Progenitor cell of endocrine pancreas (in vitro differentiated cells): ENCODE data around the gene RNF182. TPM values are rescaled to one million over a fixed set of nuclear protein-coding genes. Genes with fewer than 3 reads are reported as not detected.
"Not testable (repeated sequence)": the region's sequence is repeated elsewhere in the genome, so short reads cannot be mapped to it uniquely, and the experiment has no call there.

Experiments
- DNase-seq: peaks from one replicate; pipeline ENCODE4 v3.0.0; 2021; ENCODE audit warnings: low spot score; ENCODE audit not compliant: unreplicated experiment
- H3K27ac Mint-ChIP-seq: 2 replicates; pipeline ENCODE4 v1.8.0; 2021; ENCODE audit warnings: mild to moderate bottlenecking, moderate library complexity, mixed read lengths
- H3K27me3 Mint-ChIP-seq: 2 replicates; pipeline ENCODE4 v1.8.0; 2021; ENCODE audit warnings: mixed read lengths
- H3K36me3 Mint-ChIP-seq: 2 replicates; pipeline ENCODE4 v1.8.0; 2022; ENCODE audit warnings: mixed read lengths; ENCODE audit not compliant: insufficient read depth
- H3K4me1 Mint-ChIP-seq: 2 replicates; pipeline ENCODE4 v1.8.0; 2021; ENCODE audit warnings: low read depth, mixed read lengths
- H3K4me3 Mint-ChIP-seq: 2 replicates; pipeline ENCODE4 v1.8.0; 2021; ENCODE audit warnings: low read depth, mild to moderate bottlenecking, moderate library complexity, mixed read lengths
- H3K9me3 Mint-ChIP-seq: 2 replicates; pipeline ENCODE4 v1.8.0; 2021; ENCODE audit warnings: low read depth, mixed read lengths
- CTCF ChIP-seq: fragments of 200-600 bp; sonication (generic); IDR thresholded peaks from one replicate; pipeline ENCODE4 v1.5.0; 2021; ENCODE audit warnings: antibody characterized with exemption, mild to moderate bottlenecking; ENCODE audit not compliant: unreplicated experiment
- total RNA-seq: library from RNA; stranded (reverse); gene quantifications from 2 replicates; pipeline ENCODE4 v1.2.1, GENCODE V29; 2021

Gene RNF182
- total RNA-seq, 1 donor from 2014 or later, result 1.9 TPM

GRCh38 chr6:14012313-14013030 is 87.7 kb downstream of the RNF182 start:
- no peak for DNase-seq
- peaks cover 10% of the 10 kb centered on the region for H3K4me1 Mint-ChIP-seq
- H3K27ac Mint-ChIP-seq, result no peak overlapping the region
- H3K36me3 Mint-ChIP-seq, result no peaks in the 10 kb centered on the region
- no peak overlapping the region for H3K4me3 Mint-ChIP-seq
- TF ChIP-seq CTCF, result no peak
- H3K27me3 Mint-ChIP-seq, result peaks cover 36% of the 10 kb centered on the region
- H3K9me3 Mint-ChIP-seq, result no peaks in the 10 kb centered on the region

- Mint-ChIP-seq H3K9me3 (peaks cover 8% of the 10 kb centered on the region), H3K27ac (no peak overlapping the region), H3K36me3 (no peaks in the 10 kb centered on the region), H3K4me3 (no peak overlapping the region), H3K27me3 (peaks cover 30% of the 10 kb centered on the region), H3K4me1 (peaks cover 3% of the 10 kb centered on the region)
- TF ChIP-seq CTCF, result no peak
- no peak for DNase-seq
Observed at GRCh38 chr6:14015964-14016363, 91.2 kb downstream of the RNF182 start.

GRCh38 chr6:14016432-14016831 is 91.7 kb downstream of the RNF182 start:
- DNase-seq, result no peak
- Mint-ChIP-seq H3K4me1 (peaks cover 3% of the 10 kb centered on the region), H3K27ac (no peak overlapping the region), H3K4me3 (no peak overlapping the region), H3K9me3 (peaks cover 8% of the 10 kb centered on the region), H3K27me3 (peaks cover 32% of the 10 kb centered on the region), H3K36me3 (no peaks in the 10 kb centered on the region)
- no peak for TF ChIP-seq CTCF

GRCh38 chr6:14016935-14017625 is 92.3 kb downstream of the RNF182 start:
- no peaks in the 10 kb centered on the region for H3K36me3 Mint-ChIP-seq
- peaks cover 3% of the 10 kb centered on the region for H3K4me1 Mint-ChIP-seq
- peaks cover 8% of the 10 kb centered on the region for H3K9me3 Mint-ChIP-seq
- no peak for DNase-seq
- H3K27ac Mint-ChIP-seq, result no peak overlapping the region
- TF ChIP-seq CTCF, result no peak
- peak overlapping the region; percentile 2 for H3K4me3 Mint-ChIP-seq
- peaks cover 32% of the 10 kb centered on the region for H3K27me3 Mint-ChIP-seq

GRCh38 chr6:14017626-14018475 is 93.1 kb downstream of the RNF182 start:
- peaks cover 3% of the 10 kb centered on the region for H3K4me1 Mint-ChIP-seq
- H3K4me3 Mint-ChIP-seq, result peak overlapping the region; percentile 49
- H3K36me3 Mint-ChIP-seq, result no peaks in the 10 kb centered on the region

DNA sequence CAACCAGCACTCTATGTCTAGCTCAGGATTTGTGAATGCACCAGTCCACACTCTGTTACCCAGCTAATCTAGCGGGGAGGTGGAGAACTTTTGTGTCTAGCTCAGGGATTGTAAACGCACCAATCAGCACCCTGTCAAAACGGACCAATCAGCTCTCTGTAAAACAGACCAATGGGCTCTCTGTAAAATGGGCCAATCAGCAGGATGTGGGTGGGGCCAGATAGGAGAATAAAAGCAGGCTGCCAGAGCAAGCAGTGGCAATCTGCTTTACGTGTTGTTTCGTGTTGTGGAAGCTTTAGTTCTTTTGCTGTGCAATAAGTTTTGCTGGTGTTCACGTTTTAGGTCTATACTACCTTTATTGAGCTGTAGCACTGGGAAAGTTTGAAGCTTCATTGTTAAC is 93.8 kb downstream of the RNF182 start:
- H3K27me3 Mint-ChIP-seq, result peaks cover 35% of the 10 kb centered on the region
- H3K27ac Mint-ChIP-seq, H3K4me3 Mint-ChIP-seq: not testable (repeated sequence)

More at GRCh38 chr6:14017626-14018475, 93.1 kb downstream of the RNF182 start:
- H3K27ac Mint-ChIP-seq, result no peak overlapping the region
- no peak for TF ChIP-seq CTCF
- H3K27me3 Mint-ChIP-seq, result peaks cover 32% of the 10 kb centered on the region
- H3K9me3 Mint-ChIP-seq, result peaks cover 9% of the 10 kb centered on the region
- peak; percentile 17 for DNase-seq

More for the DNA sequence above, 93.8 kb downstream of the RNF182 start:
- not testable (repeated sequence) for H3K4me1 Mint-ChIP-seq, H3K36me3 Mint-ChIP-seq, DNase-seq
- H3K9me3 Mint-ChIP-seq, result peaks cover 11% of the 10 kb centered on the region
